ENCODE results near the gene PLXNA2. TPM values are rescaled to one million over a fixed set of nuclear protein-coding genes. Genes with fewer than 3 reads are reported as not detected.

Gene PLXNA2
- polyA plus RNA-seq, 1 of the 3 experiments (the other 2 are of a cell fraction) = 8.5 TPM

DNA sequence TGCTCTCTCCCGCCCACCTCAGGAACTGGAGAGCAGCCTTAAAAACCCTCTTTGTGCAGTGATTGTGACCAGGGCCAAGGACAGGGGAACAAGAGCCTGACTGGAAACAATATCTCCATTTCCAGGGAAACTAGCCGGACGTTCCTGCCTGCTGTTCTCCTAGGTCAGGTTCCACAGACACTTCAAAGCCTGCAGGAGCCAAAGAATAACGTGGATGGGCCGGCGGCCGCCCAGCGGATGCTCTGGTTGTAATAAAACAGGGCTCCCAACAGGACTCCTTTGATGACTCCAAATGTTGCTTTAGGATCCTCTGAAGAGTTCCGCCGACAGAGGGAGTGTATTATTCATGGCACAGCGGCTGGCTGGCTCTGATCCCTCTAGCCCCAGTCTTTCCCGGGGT, 162.2 kb downstream of the PLXNA2 start:
- DNase-seq = no peak
- ChIA-PET CTCF (interaction anchor here (1.1 to 4.6 kb wide), 6 partner anchors 10 to 60 kb away, joined by 3 to 24 read pairs (median 10); no protein-coding TSS in a partner anchor), POLR2A (no interaction called here)
- Histone ChIP-seq H3K4me1 (ENCODE audit: control insufficient read depth in 1 of 2, insufficient read depth in 2 of 2, low read depth in 1 of 2, low read length in 1 of 2) (peaks cover 7 to 57% of the 10 kb centered on the region in 2 experiments; a peak in 3 of 4 replicates), H3K4me3 (ENCODE audit: low read depth in 2 of 2, low read length in 1 of 2) (no peak overlapping the region), H3K4me2 (no peak overlapping the region), H3K9me2 (no peaks in the 10 kb centered on the region), H2AFZ (ENCODE audit: low read depth) (no peak overlapping the region), H4K20me1 (ENCODE audit: insufficient read depth) (no peaks in the 10 kb centered on the region), H3K9me3 (no peaks in the 10 kb centered on the region), H3K27me3 (ENCODE audit: insufficient read depth) (no peaks in the 10 kb centered on the region), H3K79me2 (ENCODE audit: insufficient read depth) (no peaks in the 10 kb centered on the region), H3K27ac (ENCODE audit: low read depth in 2 of 2, low read length in 1 of 2) (no peak overlapping the region), H3K9ac (no peak overlapping the region), H3K36me3 (replicated peaks in 1 of 2; ENCODE audit: control insufficient read depth in 1 of 2, insufficient read depth in 2 of 2, low read length in 1 of 2) (peaks cover 18 to 82% of the 10 kb centered on the region in 2 experiments), H3F3A (replicated peaks; ENCODE audit: insufficient read depth) (no peaks in the 10 kb centered on the region)
- TF ChIP-seq RFX5 (IDR thresholded peaks at IDR 0.05; ENCODE audit: low read length) (no peak), SIN3A (IDR thresholded peaks at IDR 0.05; ENCODE audit: borderline replicate concordance, low read depth, low read length) (no peak), MEF2A (IDR thresholded peaks at IDR 0.05; ENCODE audit: borderline replicate concordance, low read depth) (no peak), GABPA (IDR thresholded peaks at IDR 0.05; ENCODE audit: low read depth) (no peak)
- TF ChIP-seq, protein P1, sequence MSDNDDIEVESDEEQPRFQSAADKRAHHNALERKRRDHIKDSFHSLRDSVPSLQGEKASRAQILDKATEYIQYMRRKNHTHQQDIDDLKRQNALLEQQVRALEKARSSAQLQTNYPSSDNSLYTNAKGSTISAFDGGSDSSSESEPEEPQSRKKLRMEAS (IDR thresholded peaks at IDR 0.05; ENCODE audit: low read depth) = no peak
- 95% methylated on average over 12 of the region's 12 CpGs for WGBS (ENCODE audit: low lambda C conversion rate)

DNA sequence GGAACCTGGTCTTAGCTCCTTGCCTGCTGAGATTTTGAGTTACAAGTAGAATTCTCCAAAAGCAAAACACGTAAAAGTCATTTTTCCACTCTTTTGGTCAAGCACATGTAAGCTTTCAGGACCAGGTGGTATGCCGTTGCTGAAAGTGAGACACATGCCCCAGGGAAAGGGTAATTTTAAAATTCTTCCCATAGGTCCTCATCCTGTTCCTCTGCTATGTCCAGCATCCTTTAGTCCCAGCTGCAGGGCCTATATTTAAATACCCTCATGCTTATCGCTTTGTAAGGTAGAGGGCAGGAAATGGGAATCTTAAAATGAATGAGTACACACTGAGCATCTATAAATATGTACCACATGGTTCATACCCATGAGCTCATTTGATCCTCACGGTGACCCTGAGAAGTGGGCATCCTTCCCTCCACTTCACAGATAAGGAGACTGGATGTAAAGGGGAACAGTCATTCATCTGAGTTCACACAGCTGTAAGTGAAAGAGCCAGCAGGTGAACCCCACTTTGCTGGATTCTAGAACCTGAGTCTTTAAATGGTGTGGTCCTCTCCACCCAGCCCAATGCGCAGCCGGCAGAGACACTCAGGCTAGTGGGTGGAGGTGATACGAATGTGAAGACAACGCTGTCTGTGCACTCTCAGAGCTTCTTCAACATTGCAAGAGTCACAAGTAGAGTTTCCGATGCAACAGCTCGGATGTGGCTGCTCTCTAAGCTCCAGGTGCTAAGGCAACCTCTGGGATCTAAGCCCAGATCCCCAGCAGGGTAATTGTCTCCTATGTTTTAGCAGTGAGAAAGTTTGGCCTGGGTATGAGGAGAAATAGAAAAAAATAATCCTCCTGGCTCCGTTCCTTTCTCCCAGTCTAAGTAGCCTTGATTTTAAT, 163.5 kb downstream of the PLXNA2 start:
- CTCF ChIA-PET = interaction anchor here (0.8 to 4.6 kb wide), 7 partner anchors 8 to 58 kb away, joined by 3 to 24 read pairs (median 3); no protein-coding TSS in a partner anchor
- Histone ChIP-seq H3K79me2 (ENCODE audit: insufficient read depth) (no peaks in the 10 kb centered on the region), H4K20me1 (ENCODE audit: insufficient read depth) (no peaks in the 10 kb centered on the region), H3K9me2 (no peaks in the 10 kb centered on the region), H2AFZ (ENCODE audit: low read depth) (no peak overlapping the region), H3K9ac (no peak overlapping the region), H3K4me1 (ENCODE audit: control insufficient read depth in 1 of 2, insufficient read depth in 2 of 2, low read depth in 1 of 2, low read length in 1 of 2) (peaks cover 0 to 52% of the 10 kb centered on the region in 2 experiments; a peak in 2 of 4 replicates), H3K4me3 (ENCODE audit: low read depth in 2 of 2, low read length in 1 of 2) (no peak overlapping the region), H3K36me3 (replicated peaks in 1 of 2; ENCODE audit: control insufficient read depth in 1 of 2, insufficient read depth in 2 of 2, low read length in 1 of 2) (peaks cover 17 to 80% of the 10 kb centered on the region in 2 experiments), H3K4me2 (no peak overlapping the region), H3K27ac (ENCODE audit: low read depth in 2 of 2, low read length in 1 of 2) (no peak overlapping the region), H3K9me3 (no peaks in the 10 kb centered on the region), H3K27me3 (ENCODE audit: insufficient read depth) (no peaks in the 10 kb centered on the region), H3F3A (replicated peaks; ENCODE audit: insufficient read depth) (no peaks in the 10 kb centered on the region)
- TF ChIP-seq RXRA (IDR thresholded peaks at IDR 0.05; ENCODE audit: borderline replicate concordance, low read depth) = no peak
- TF ChIP-seq NRF1 (IDR thresholded peaks at IDR 0.05; ENCODE audit: low read depth, low read length) = no peak
- no peak for TF ChIP-seq RAD21 (IDR thresholded peaks at IDR 0.05; ENCODE audit: low read length)
- TF ChIP-seq MXI1 (IDR thresholded peaks at IDR 0.05; ENCODE audit: low read depth, low read length) = no peak
- TF ChIP-seq, protein P2, sequence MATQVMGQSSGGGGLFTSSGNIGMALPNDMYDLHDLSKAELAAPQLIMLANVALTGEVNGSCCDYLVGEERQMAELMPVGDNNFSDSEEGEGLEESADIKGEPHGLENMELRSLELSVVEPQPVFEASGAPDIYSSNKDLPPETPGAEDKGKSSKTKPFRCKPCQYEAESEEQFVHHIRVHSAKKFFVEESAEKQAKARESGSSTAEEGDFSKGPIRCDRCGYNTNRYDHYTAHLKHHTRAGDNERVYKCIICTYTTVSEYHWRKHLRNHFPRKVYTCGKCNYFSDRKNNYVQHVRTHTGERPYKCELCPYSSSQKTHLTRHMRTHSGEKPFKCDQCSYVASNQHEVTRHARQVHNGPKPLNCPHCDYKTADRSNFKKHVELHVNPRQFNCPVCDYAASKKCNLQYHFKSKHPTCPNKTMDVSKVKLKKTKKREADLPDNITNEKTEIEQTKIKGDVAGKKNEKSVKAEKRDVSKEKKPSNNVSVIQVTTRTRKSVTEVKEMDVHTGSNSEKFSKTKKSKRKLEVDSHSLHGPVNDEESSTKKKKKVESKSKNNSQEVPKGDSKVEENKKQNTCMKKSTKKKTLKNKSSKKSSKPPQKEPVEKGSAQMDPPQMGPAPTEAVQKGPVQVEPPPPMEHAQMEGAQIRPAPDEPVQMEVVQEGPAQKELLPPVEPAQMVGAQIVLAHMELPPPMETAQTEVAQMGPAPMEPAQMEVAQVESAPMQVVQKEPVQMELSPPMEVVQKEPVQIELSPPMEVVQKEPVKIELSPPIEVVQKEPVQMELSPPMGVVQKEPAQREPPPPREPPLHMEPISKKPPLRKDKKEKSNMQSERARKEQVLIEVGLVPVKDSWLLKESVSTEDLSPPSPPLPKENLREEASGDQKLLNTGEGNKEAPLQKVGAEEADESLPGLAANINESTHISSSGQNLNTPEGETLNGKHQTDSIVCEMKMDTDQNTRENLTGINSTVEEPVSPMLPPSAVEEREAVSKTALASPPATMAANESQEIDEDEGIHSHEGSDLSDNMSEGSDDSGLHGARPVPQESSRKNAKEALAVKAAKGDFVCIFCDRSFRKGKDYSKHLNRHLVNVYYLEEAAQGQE (IDR thresholded peaks at IDR 0.05; ENCODE audit: low read depth, low read length) = no peak
- TF ChIP-seq TAF1 (IDR thresholded peaks at IDR 0.05; ENCODE audit: borderline replicate concordance, low read depth, low read length) = no peak
- no peak for TF ChIP-seq GATA2 (CRISPR knock-in tag; IDR thresholded peaks at IDR 0.05)
- TF ChIP-seq RCOR1 (IDR thresholded peaks at IDR 0.05; ENCODE audit: low read length) = no peak
- no peak for TF ChIP-seq MEF2A (IDR thresholded peaks at IDR 0.05; ENCODE audit: borderline replicate concordance, low read depth)
- no peak for TF ChIP-seq CHD2 (IDR thresholded peaks at IDR 0.05; ENCODE audit: low read length, partially characterized antibody)
- no peak for TF ChIP-seq SIN3A (IDR thresholded peaks at IDR 0.05; ENCODE audit: borderline replicate concordance, low read depth, low read length)
- TF ChIP-seq, protein P3, sequence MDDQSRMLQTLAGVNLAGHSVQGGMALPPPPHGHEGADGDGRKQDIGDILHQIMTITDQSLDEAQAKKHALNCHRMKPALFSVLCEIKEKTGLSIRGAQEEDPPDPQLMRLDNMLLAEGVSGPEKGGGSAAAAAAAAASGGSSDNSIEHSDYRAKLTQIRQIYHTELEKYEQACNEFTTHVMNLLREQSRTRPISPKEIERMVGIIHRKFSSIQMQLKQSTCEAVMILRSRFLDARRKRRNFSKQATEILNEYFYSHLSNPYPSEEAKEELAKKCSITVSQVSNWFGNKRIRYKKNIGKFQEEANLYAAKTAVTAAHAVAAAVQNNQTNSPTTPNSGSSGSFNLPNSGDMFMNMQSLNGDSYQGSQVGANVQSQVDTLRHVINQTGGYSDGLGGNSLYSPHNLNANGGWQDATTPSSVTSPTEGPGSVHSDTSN (IDR thresholded peaks at IDR 0.05) = no peak
- no peak for TF ChIP-seq POLR2AphosphoS5 (IDR thresholded peaks at IDR 0.05; ENCODE audit: low read depth, low read length)
- TF ChIP-seq, protein P1 (IDR thresholded peaks at IDR 0.05; ENCODE audit: low read depth) = no peak
- TF ChIP-seq, protein P4, sequence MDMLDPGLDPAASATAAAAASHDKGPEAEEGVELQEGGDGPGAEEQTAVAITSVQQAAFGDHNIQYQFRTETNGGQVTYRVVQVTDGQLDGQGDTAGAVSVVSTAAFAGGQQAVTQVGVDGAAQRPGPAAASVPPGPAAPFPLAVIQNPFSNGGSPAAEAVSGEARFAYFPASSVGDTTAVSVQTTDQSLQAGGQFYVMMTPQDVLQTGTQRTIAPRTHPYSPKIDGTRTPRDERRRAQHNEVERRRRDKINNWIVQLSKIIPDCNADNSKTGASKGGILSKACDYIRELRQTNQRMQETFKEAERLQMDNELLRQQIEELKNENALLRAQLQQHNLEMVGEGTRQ (IDR thresholded peaks at IDR 0.05; ENCODE audit: borderline replicate concordance, low read depth, low read length) = no peak
- no peak for DNase-seq
- 90% methylated on average over 11 of the region's 11 CpGs for WGBS (ENCODE audit: low lambda C conversion rate)
- POLR2A ChIA-PET = no interaction called here

Data from SK-N-SH (cell line).